ENCODE measurements around the gene HEXIM1.

HEXIM1 gene

DNA sequence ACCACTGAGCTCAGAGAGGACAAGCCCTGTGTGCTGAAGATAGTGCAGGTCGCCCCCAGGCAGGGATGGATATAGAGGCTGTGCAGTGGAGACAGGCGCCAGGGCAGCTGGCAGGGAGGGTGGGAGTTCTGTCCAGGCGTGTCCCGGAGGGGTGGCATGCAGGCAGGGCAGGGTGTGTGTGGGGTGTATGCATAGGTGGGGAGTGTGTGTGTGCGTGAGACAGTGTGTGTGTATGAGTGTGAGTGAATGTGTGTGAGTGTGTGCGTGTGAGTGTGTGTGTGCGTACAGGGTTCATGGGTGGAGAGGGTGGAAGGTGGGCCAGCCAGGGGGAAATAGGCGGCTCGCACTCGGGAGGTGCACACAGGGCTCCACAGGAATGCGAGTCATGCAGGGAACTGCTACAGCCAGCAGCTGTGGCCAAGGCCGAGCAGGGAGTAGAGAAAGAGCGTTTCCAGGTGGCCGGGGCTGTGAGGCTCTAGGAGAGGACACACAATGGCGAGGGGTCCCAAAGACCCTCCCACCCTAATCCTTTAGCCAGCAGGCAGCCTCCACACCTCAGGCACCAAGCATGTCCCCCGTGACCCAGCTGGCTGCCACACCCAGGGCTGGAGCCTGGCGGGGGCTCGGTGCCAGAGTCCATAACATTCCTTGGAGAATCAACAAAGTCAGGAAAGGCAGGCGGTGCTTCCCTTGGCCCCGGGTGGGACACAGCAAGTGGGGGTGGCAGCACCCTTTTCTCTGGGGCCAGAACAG, 20.6 kb upstream of the HEXIM1 start:
- H3K27ac ChIP-seq = no peak overlapping the region
- TF ChIP-seq, protein P1, sequence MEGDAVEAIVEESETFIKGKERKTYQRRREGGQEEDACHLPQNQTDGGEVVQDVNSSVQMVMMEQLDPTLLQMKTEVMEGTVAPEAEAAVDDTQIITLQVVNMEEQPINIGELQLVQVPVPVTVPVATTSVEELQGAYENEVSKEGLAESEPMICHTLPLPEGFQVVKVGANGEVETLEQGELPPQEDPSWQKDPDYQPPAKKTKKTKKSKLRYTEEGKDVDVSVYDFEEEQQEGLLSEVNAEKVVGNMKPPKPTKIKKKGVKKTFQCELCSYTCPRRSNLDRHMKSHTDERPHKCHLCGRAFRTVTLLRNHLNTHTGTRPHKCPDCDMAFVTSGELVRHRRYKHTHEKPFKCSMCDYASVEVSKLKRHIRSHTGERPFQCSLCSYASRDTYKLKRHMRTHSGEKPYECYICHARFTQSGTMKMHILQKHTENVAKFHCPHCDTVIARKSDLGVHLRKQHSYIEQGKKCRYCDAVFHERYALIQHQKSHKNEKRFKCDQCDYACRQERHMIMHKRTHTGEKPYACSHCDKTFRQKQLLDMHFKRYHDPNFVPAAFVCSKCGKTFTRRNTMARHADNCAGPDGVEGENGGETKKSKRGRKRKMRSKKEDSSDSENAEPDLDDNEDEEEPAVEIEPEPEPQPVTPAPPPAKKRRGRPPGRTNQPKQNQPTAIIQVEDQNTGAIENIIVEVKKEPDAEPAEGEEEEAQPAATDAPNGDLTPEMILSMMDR (conservative IDR thresholded peaks at IDR 0.05) = no peak

DNA sequence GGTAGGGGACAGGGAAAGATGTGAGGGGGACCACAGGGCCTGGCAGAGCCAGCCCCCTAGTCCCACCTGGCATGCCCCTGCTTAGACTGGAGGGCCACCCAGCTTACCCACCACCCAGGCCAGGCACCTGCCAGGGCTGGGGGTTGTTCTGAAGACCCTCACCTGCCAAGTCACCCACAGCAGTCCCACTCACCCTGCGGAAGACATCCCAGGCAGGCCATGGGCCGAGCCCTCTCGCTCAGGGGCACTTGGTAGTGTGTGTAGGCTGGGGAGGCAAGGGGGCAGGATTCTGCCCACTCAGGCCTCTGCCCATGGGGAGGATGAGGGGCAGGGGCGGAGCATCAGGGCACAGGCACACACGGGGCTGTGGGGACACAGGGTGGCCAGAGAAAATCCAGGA, 19.9 kb upstream of the HEXIM1 start:
- H3K27ac ChIP-seq = no peak overlapping the region
- TF ChIP-seq, protein P1 (conservative IDR thresholded peaks at IDR 0.05) = no peak

DNA sequence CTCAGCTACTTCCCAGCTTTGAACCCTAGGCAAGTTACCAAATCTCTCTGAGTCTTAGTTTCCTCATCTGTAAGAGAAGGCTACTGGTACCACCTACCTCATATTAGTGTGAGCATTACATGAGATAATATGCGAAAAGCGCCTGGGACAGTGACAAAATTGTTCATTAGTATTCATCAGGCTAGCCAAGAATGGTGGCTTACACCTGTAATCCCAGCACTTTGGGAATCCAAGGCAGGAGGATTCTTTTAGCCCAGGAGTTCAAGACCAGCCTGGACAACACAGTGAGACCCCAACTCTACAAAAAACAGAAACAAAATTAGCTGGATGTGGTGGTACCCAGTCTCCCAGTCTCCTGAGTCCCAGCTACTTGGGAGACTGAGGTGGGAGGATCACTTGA, 19.3 kb upstream of the HEXIM1 start:
- H3K27ac ChIP-seq = no peak overlapping the region
- TF ChIP-seq, protein P1 (conservative IDR thresholded peaks at IDR 0.05) = no peak

DNA sequence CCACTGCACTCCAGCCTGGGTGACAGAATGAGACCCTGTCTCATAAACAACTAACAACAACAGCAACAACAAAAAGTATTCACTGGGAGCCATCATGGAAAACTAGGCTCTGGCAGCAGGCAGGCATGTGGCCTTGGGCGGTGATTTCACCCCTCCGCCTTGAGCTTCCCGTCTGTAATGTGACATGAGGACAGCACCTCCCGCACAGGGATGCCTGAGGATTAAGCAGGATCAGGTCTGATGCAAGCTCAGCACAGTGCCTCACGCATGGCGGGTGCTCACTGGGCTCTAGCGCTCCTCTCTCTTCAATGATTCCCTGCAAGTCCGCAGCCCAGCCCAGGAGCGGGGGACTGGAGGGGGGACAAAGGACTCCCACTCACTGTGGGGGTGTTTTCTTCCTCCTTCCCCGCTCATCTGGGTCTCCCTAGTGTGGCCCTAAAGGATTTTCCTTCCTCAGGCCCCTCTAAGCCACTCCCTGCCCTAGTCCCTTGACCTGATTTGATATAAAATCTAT, 18.8 kb upstream of the HEXIM1 start:
- H3K27ac ChIP-seq = no peak overlapping the region
- TF ChIP-seq, protein P1 (conservative IDR thresholded peaks at IDR 0.05) = no peak

DNA sequence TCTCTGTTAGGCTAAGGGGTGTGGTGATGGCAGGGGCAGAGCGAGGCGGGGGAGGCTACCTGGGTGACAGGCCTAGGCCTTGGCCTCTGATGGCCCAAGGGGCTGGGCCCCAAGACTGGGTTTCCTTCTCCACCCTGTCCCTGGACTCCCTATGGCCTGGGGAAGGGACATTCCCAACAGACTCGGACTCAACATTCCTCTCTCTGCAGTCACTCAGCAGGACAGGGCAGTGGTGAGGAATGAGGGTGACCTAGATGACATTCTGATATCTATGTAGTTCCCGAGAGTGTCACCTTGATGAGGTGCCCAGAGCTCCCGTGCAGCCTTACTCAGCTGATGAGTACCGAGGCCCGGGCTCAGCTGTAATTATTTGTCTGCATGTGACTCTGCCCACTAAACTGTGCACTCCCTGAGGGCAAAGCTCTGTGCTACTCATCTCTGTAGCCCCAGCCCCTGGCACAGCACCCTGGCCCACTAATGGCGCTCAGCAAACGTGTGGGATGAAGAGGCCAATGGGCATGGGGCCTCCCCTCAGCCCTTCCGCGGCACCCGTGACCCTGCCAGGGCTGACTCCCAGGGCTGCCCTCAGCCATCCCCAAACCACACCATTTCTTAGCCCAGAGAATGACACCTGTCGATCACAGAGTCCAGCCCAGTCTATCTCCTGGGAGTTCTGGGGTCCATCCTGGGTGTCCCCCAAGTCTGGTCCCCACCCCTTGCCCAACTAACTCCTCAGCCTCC, 18.2 kb upstream of the HEXIM1 start:
- TF ChIP-seq, protein P1 (conservative IDR thresholded peaks at IDR 0.05) = no peak
- H3K27ac ChIP-seq = no peak overlapping the region

DNA sequence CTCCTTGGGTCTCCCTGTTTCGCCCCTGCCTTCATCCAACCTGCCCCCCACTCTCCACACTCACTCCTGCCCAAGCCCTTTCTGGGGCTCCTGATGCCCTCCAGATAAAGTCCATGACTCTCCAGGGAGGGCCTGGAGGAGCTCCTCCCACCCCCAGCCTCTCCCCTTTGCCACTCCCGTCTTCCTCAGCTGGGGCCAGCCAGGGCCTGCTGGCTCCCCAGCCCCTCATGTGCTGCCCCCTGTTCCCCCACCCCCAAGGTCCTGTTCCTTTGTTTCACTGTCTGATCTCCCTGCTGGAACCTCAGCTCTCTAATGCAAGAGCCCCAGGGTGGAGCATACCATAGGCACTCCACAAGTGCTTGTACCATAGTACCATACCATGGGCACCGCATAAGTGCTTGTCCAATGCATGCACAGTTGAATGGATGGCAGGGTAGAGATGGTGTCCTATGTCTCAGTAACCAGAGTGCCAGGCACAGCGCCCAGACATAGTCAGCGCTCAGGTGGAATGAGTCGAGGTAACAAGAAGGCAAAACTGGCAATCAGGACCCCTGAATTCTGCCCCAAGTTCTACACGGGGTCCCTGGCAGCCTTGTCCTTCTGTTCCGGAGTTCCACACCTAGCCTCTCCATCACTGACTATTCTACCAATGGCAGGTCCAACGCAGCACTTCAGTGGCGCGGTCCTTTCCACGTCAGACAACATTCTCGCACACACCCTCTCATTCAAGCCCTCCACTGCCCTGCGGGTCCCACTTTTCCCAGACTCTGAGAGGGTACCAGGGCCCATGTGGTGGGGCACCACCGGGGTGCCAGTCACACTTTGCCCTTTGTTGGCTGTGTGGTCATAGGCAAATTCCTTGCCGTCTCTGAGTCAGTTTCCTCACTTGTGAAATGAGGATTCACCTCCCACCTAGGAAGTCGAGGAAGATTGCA, 17.3 kb upstream of the HEXIM1 start:
- H3K27ac ChIP-seq = no peak overlapping the region
- TF ChIP-seq, protein P1 (conservative IDR thresholded peaks at IDR 0.05) = no peak
